Loucy (cell line): Measurements from ENCODE around the gene DOCK9.

ENCODE experiments used
- H2AFZ ChIP-seq: fragments of 200-600 bp; sonication (generic); 2 replicates; pipeline ENCODE4 v1.6.0; 2016; ENCODE audit warnings: antibody characterized with exemption, mild to moderate bottlenecking, low read length, moderate library complexity
- H3F3A ChIP-seq: fragments of 200-600 bp; 2 replicates; pipeline ENCODE4 v1.6.0; 2016; ENCODE audit warnings: antibody characterized with exemption, low read depth, mild to moderate bottlenecking
- H3K27me3 ChIP-seq: fragments of 200-600 bp; sonication (generic); 2 replicates; pipeline ENCODE4 v1.6.1; 2014; ENCODE audit warnings: low read length, mild to moderate bottlenecking; ENCODE audit not compliant: insufficient read depth, poor library complexity, severe bottlenecking
- H3K36me3 ChIP-seq: fragments of 200-600 bp; sonication (generic); 2 replicates; pipeline ENCODE4 v1.6.1; 2016; ENCODE audit warnings: low read length; ENCODE audit not compliant: insufficient read depth
- H3K4me1 ChIP-seq: fragments of 200-600 bp; sonication (generic); 2 replicates; pipeline ENCODE4 v1.5.1; 2014; ENCODE audit warnings: low read length, mild to moderate bottlenecking; ENCODE audit not compliant: insufficient read depth, poor library complexity, severe bottlenecking
- H3K4me2 ChIP-seq: fragments of 200-600 bp; sonication (generic); 2 replicates; pipeline ENCODE4 v1.6.0; 2014; ENCODE audit warnings: antibody characterized with exemption, low read length, low read depth, mild to moderate bottlenecking; ENCODE audit not compliant: poor library complexity, severe bottlenecking
- H3K4me3 ChIP-seq: fragments of 200-600 bp; sonication (generic); 2 replicates; pipeline ENCODE4 v1.5.1; 2014; ENCODE audit warnings: low read length, mild to moderate bottlenecking, mixed read lengths; ENCODE audit not compliant: poor library complexity, severe bottlenecking
- H3K79me2 ChIP-seq: fragments of 200-600 bp; sonication (generic); 2 replicates; pipeline ENCODE4 v1.6.1; 2014; ENCODE audit warnings: low read length; ENCODE audit not compliant: insufficient read depth
- H3K9ac ChIP-seq: fragments of 200-600 bp; sonication (generic); 2 replicates; pipeline ENCODE4 v1.6.0; 2014; ENCODE audit warnings: mild to moderate bottlenecking, low read depth, low read length, moderate library complexity; ENCODE audit not compliant: poor library complexity, severe bottlenecking
- H3K9me2 ChIP-seq: fragments of 200-600 bp; sonication (generic); replicated peaks from 2 replicates; pipeline ENCODE4 v1.6.1; 2016; ENCODE audit warnings: low read depth, low read length, mixed read lengths
- H3K9me3 ChIP-seq: fragments of 200-600 bp; sonication (generic); 2 replicates; pipeline ENCODE4 v1.6.1; 2014; ENCODE audit warnings: mild to moderate bottlenecking, antibody characterized with exemption, low read length, low read depth; ENCODE audit not compliant: insufficient read depth
- H4K20me1 ChIP-seq: fragments of 200-600 bp; sonication (generic); 2 replicates; pipeline ENCODE4 v1.6.0; 2014; ENCODE audit warnings: antibody characterized with exemption, low read length, mild to moderate bottlenecking; ENCODE audit not compliant: insufficient read depth, poor library complexity, severe bottlenecking
- EZH2phosphoT487 ChIP-seq: fragments of 200-600 bp; IDR thresholded peaks from 2 replicates; pipeline ENCODE4 v1.6.1; 2018; ENCODE audit warnings: antibody characterized with exemption, mild to moderate bottlenecking, moderate library complexity, borderline replicate concordance
- TF ChIP-seq, protein P1 (sequence below): fragments of 200-600 bp; sonication (generic); conservative IDR thresholded peaks from 2 replicates; pipeline ENCODE4 v1.5.1; 2014; ENCODE audit warnings: mild to moderate bottlenecking, antibody characterized with exemption, low read length

Gene DOCK9

DNA sequence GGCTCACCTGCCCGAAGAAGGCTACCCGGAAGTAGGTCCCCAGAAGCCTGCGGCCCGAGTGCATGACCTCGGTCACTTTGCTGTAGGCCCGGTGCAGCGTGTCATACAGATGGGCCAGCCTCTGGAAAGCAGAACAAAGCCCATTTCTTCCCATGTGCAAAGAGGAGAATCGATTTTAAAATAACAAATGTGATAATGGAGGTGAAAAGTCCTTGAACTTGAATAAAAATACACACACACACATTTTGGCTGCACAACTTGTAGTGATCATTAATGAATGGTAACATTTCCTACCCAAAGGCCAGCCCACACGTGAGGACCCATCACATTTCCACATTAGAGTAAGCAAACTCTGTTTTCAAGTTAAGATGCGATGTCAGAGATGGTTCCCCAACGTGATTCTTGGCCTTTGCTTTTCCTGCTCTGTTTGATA, 168.5 kb downstream of the DOCK9 start:
- Histone ChIP-seq H4K20me1 (no peaks in the 10 kb centered on the region), H3K4me3 (no peak overlapping the region), H2AFZ (no peak overlapping the region), H3K36me3 (no peaks in the 10 kb centered on the region), H3K27me3 (no peaks in the 10 kb centered on the region), H3K4me1 (no peaks in the 10 kb centered on the region), H3K9ac (no peak overlapping the region), H3K9me2 (no peaks in the 10 kb centered on the region), H3K4me2 (no peak overlapping the region), H3K79me2 (no peaks in the 10 kb centered on the region), H3F3A (no peaks in the 10 kb centered on the region), H3K9me3 (no peaks in the 10 kb centered on the region)
- TF ChIP-seq EZH2phosphoT487 = no peak
- TF ChIP-seq, protein P1, sequence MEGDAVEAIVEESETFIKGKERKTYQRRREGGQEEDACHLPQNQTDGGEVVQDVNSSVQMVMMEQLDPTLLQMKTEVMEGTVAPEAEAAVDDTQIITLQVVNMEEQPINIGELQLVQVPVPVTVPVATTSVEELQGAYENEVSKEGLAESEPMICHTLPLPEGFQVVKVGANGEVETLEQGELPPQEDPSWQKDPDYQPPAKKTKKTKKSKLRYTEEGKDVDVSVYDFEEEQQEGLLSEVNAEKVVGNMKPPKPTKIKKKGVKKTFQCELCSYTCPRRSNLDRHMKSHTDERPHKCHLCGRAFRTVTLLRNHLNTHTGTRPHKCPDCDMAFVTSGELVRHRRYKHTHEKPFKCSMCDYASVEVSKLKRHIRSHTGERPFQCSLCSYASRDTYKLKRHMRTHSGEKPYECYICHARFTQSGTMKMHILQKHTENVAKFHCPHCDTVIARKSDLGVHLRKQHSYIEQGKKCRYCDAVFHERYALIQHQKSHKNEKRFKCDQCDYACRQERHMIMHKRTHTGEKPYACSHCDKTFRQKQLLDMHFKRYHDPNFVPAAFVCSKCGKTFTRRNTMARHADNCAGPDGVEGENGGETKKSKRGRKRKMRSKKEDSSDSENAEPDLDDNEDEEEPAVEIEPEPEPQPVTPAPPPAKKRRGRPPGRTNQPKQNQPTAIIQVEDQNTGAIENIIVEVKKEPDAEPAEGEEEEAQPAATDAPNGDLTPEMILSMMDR = no peak

DNA sequence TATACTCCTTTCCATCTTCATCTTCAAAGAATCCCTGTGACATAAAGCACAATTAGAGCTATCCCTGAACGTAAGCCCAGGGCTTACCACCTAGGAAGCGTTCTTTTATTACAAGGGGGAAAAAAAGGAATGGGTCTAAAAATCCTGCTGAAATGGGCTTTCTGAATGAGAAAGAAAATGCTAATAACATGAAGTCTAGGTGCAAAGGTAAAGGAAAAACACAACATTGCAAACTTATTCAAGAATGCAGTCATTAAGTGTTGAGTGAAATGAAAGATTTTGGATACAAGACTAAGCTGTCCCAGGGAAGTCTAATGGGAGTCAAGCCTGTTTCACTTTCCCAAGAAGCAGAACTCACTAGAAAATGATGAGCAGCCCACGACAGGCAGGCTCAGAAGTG, 170.1 kb downstream of the DOCK9 start:
- no peak overlapping the region for H3K9ac ChIP-seq
- no peaks in the 10 kb centered on the region for H3K27me3 ChIP-seq
- H2AFZ ChIP-seq = no peak overlapping the region
- TF ChIP-seq, protein P1 = no peak
- TF ChIP-seq EZH2phosphoT487 = no peak
- H3K4me2 ChIP-seq = no peak overlapping the region
- H3K9me2 ChIP-seq = no peaks in the 10 kb centered on the region
- no peaks in the 10 kb centered on the region for H3K36me3 ChIP-seq
- H3F3A ChIP-seq = no peaks in the 10 kb centered on the region
- H3K4me3 ChIP-seq = no peak overlapping the region
- no peaks in the 10 kb centered on the region for H3K79me2 ChIP-seq
- no peaks in the 10 kb centered on the region for H3K4me1 ChIP-seq
- no peaks in the 10 kb centered on the region for H3K9me3 ChIP-seq
- H4K20me1 ChIP-seq = no peaks in the 10 kb centered on the region

DNA sequence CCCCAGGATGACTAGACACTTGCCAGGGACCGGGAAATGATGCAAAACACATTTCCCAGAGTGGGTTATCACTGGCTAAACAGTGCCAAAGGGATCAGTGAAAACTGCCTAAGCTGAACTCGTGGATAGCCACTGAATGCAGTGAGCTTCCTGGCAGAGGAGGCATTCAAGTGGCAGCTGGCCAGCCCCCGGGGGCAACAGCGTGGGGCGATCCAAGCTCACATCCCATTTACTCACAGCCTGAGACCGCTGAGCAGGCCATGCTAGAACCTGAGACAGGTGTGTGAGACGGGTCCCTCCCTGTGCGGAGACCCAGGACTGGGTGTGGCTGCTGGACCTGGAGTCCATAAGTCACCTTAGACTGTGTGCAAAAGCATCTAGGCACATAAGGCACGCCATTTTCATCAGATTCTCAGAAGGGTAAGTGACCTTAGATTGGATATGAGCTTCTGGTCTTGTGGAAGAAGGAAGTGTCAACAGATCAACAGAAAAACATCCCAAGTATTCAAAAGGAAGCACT, 173.5 kb downstream of the DOCK9 start:
- Histone ChIP-seq H4K20me1 (no peaks in the 10 kb centered on the region), H3K4me1 (no peaks in the 10 kb centered on the region), H2AFZ (no peak overlapping the region), H3K4me3 (no peak overlapping the region), H3K9me3 (no peaks in the 10 kb centered on the region), H3K79me2 (no peaks in the 10 kb centered on the region), H3K4me2 (no peak overlapping the region), H3K9me2 (no peaks in the 10 kb centered on the region), H3K27me3 (no peaks in the 10 kb centered on the region), H3F3A (no peaks in the 10 kb centered on the region), H3K36me3 (no peaks in the 10 kb centered on the region), H3K9ac (no peak overlapping the region)
- TF ChIP-seq, protein P1 = no peak
- TF ChIP-seq EZH2phosphoT487 = no peak
